Measurements from ENCODE around the gene CAMTA1.

DNA sequence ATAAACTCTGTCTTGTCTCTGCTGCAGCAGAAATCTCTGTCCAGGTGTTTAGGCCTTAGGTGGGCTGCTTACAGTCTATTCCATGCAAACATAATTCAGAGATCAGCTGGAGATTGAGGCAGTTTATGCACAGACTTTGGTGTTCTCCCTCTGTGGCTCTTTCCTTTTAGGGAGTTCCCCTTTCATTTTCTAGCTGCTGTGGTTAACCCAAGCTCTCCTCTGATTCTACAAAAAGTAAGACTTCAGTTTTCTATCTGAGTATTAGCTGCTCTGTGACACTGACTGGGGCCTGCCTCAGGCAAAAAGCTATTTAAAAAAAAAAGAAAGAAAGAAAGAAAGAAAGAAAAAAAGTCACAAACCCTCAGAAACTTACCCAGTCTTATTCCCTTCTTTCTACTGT is 211.1 kb downstream of the CAMTA1 start:
- TF ChIP-seq, protein P1, sequence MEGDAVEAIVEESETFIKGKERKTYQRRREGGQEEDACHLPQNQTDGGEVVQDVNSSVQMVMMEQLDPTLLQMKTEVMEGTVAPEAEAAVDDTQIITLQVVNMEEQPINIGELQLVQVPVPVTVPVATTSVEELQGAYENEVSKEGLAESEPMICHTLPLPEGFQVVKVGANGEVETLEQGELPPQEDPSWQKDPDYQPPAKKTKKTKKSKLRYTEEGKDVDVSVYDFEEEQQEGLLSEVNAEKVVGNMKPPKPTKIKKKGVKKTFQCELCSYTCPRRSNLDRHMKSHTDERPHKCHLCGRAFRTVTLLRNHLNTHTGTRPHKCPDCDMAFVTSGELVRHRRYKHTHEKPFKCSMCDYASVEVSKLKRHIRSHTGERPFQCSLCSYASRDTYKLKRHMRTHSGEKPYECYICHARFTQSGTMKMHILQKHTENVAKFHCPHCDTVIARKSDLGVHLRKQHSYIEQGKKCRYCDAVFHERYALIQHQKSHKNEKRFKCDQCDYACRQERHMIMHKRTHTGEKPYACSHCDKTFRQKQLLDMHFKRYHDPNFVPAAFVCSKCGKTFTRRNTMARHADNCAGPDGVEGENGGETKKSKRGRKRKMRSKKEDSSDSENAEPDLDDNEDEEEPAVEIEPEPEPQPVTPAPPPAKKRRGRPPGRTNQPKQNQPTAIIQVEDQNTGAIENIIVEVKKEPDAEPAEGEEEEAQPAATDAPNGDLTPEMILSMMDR (IDR thresholded peaks at IDR 0.05) = no peak
- TF ChIP-seq POLR2A (IDR thresholded peaks at IDR 0.05) (no peak), POLR2AphosphoS5 (IDR thresholded peaks at IDR 0.05) (no peak)

Data from prostate gland (tissue), 2 donors.